B cell (primary cell): ENCODE results near the gene HIBADH. TPM values are rescaled to one million over a fixed set of nuclear protein-coding genes. Genes with fewer than 3 reads are reported as not detected.
"Not testable (repeated sequence)": the region's sequence is repeated elsewhere in the genome, so short reads cannot be mapped to it uniquely, and the experiment has no call there.

ENCODE experiments used
- ATAC-seq: fragments of 200-7000 bp; cut with Tn5 transposase; one replicate; pipeline ENCODE4 v1.10.0; 2021; ENCODE audit warnings: low read depth, mild to moderate bottlenecking, moderate number of reproducible peaks, moderate library complexity
- CTCF ChIA-PET: fragments of 350-600 bp; sonication (Branson Sonifier 250); formaldehyde crosslinking; loops from one replicate; lab custom pipeline; 2021; ENCODE audit warnings: antibody characterized with exemption, inconsistent platforms; lab: Charles Lee
- POLR2A ChIA-PET: fragments of 350-600 bp; sonication (Branson Sonifier 250); formaldehyde crosslinking; loops from one replicate; lab custom pipeline; 2021; ENCODE audit warnings: antibody characterized with exemption; lab: Charles Lee
- DNase-seq: peaks from one replicate; pipeline ENCODE4 v3.0.0; 2013
- H2AFZ ChIP-seq: 2 replicates; pipeline ENCODE4 v1.6.1; 2012; ENCODE audit warnings: mild to moderate bottlenecking, low read depth, low read length; ENCODE audit not compliant: insufficient read depth, poor library complexity, severe bottlenecking
- H3K27ac ChIP-seq, 2 donors: 1 replicate in 1 of 2; 2 replicates in 1 of 2; pipeline ENCODE4 v1.5.1; 2012 to 2013; ENCODE audit warnings: low read length in 2 of 2, mild to moderate bottlenecking in 2 of 2, moderate library complexity in 1 of 2
- H3K27me3 ChIP-seq, 4 experiments: fragments of 200-600 bp in 1 of 4; sonication (generic) in 1 of 4; replicated peaks in 1 of 4; 1 replicate in 2 of 4; 2 replicates in 2 of 4; pipeline versions ENCODE4 v1.6.1 to v1.7.0; 2013 to 2016; ENCODE audit warnings: low read length in 3 of 4, mild to moderate bottlenecking in 2 of 4, mixed read lengths in 1 of 4, moderate library complexity in 1 of 4; ENCODE audit not compliant: insufficient read depth in 4 of 4, control insufficient read depth in 3 of 4; ENCODE audit errors: control extremely low read depth in 1 of 4
- H3K36me3 ChIP-seq, 2 experiments: replicated peaks in 1 of 2; 1 replicate in 1 of 2; 2 replicates in 1 of 2; pipeline versions ENCODE4 v1.6.1 to v1.7.1; 2013; ENCODE audit warnings: low read length in 1 of 2; ENCODE audit not compliant: insufficient read depth in 2 of 2, control insufficient read depth in 1 of 2; ENCODE audit errors: control extremely low read depth in 1 of 2, extremely low read depth in 1 of 2
- H3K4me1 ChIP-seq, 2 donors: fragments of 200-600 bp in 1 of 2; sonication (generic) in 1 of 2; 1 replicate in 1 of 2; 2 replicates in 1 of 2; pipeline versions ENCODE4 v1.5.1 to v1.6.1; 2013 to 2017; ENCODE audit warnings: low read length in 2 of 2; ENCODE audit not compliant: control insufficient read depth in 2 of 2, insufficient read depth in 2 of 2
- H3K4me2 ChIP-seq: replicated peaks from 2 replicates; pipeline ENCODE3; 2012; ENCODE audit warnings: mild to moderate bottlenecking, low read depth, low read length; ENCODE audit not compliant: poor library complexity, severe bottlenecking
- H3K4me3 ChIP-seq, 5 experiments: fragments of 200-600 bp in 1 of 5; sonication (generic) in 1 of 5; 1 replicate in 3 of 5; 2 replicates in 2 of 5; pipeline versions ENCODE4 v1.5.1 to v1.7.0; 2011 to 2016; ENCODE audit warnings: low read length in 4 of 5, mild to moderate bottlenecking in 4 of 5, low read depth in 2 of 5, control low read depth in 1 of 5, moderate library complexity in 1 of 5; ENCODE audit not compliant: insufficient read depth in 1 of 5; ENCODE audit errors: control extremely low read depth in 1 of 5, extremely low read depth in 1 of 5
- H3K79me2 ChIP-seq: fragments of 200-600 bp; sonication (generic); one replicate; pipeline ENCODE4 v1.6.0; 2016; ENCODE audit warnings: low read length; ENCODE audit not compliant: control insufficient read depth, insufficient read depth
- H3K9ac ChIP-seq: fragments of 200-600 bp; sonication (generic); 2 replicates; pipeline ENCODE4 v1.6.1; 2017; ENCODE audit warnings: mild to moderate bottlenecking, low read length, moderate library complexity
- H3K9me3 ChIP-seq, 3 donors: one replicate each; pipeline versions ENCODE4 v1.6.1 to v1.7.1; 2013; ENCODE audit warnings: low read length in 2 of 3; ENCODE audit not compliant: control insufficient read depth in 2 of 3, insufficient read depth in 1 of 3; ENCODE audit errors: control extremely low read depth in 1 of 3
- H4K20me1 ChIP-seq: 2 replicates; pipeline ENCODE4 v1.6.0; 2012; ENCODE audit warnings: mild to moderate bottlenecking, low read length; ENCODE audit not compliant: insufficient read depth, control insufficient read depth, poor library complexity, severe bottlenecking
- H3K27ac Mint-ChIP-seq: one replicate; pipeline ENCODE4 v1.8.0; 2021; ENCODE audit warnings: mixed read lengths
- H3K27me3 Mint-ChIP-seq: one replicate; pipeline ENCODE4 v1.8.0; 2021; ENCODE audit warnings: mixed read lengths
- H3K4me1 Mint-ChIP-seq: one replicate; pipeline ENCODE4 v1.8.0; 2021; ENCODE audit warnings: mixed read lengths
- H3K4me3 Mint-ChIP-seq: one replicate; pipeline ENCODE4 v1.8.0; 2021; ENCODE audit warnings: mixed read lengths
- H3K9me3 Mint-ChIP-seq: one replicate; pipeline ENCODE4 v1.8.0; 2022; ENCODE audit warnings: mixed read lengths; ENCODE audit not compliant: insufficient read depth
- CTCF ChIP-seq: fragments of 200-600 bp; IDR thresholded peaks from one replicate; pipeline ENCODE4 v1.8.0; 2022; ENCODE audit warnings: antibody characterized with exemption, mild to moderate bottlenecking
- EZH2 ChIP-seq: IDR thresholded peaks from 2 replicates; pipeline ENCODE4 v1.6.1; 2012; ENCODE audit warnings: borderline replicate concordance, low read depth, mild to moderate bottlenecking, moderate library complexity, low read length; ENCODE audit not compliant: insufficient read depth, poor library complexity, severe bottlenecking
- WGBS: methylation state at CpG from one replicate; pipeline ENCODE4 v1.1.5; 2013; ENCODE audit warnings: missing lambda C conversion rate; ENCODE audit not compliant: insufficient coverage; 5-methylcytosine and 5-hydroxymethylcytosine counted together
- intact Hi-C: fragments of 100-400 bp; cut with micrococcal nuclease; formaldehyde crosslinking; loops from one replicate; pipeline ENCODE4 v1.10.0; 2022
- polyA plus RNA-seq: library from polyadenylated mRNA; depleted of rRNA; stranded (reverse); fragments of >200 nt; gene quantifications from 2 replicates; pipeline ENCODE4 v1.2.3, GENCODE V29; 2012
- total RNA-seq, 2 donors: library from RNA; stranded (reverse); fragments of 120-200 nt in 1 of 2; gene quantifications; 1 replicate in 1 of 2; 2 replicates in 1 of 2; pipeline versions ENCODE4 v1.2.3 to v1.2.4, GENCODE V29; 2013 to 2022

Gene HIBADH
- total and polyA plus RNA-seq, 2 donors (not counting 1 experiment from before 2014, with no cell fraction given) = 6.9 to 14.1 TPM

DNA sequence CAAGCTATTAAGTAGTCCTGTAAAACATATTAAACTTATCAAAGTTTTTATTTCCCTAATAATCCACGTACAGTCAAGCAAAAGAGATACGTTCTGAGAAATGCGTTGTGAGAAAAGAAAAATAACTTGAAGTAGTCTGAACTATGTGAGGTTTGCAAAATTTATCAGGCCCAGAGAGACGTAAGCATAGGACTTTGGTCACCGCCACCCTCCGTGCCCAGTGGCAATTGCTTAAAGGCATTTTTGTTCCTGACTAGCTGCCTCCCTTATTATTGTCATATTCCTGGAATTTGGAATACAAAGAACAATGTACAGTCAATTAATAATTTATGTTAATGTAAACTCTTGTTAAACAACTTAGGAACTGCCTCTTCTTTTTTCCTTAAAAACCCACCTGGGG lies 22.8 kb downstream of the HIBADH start:
- TF ChIP-seq CTCF = no peak
- no peak for TF ChIP-seq EZH2
- no peaks in the 10 kb centered on the region for H3K27me3 Mint-ChIP-seq
- DNase-seq (no peak), ATAC-seq (no peak)
- H4K20me1 ChIP-seq = no peaks in the 10 kb centered on the region
- H3K36me3 ChIP-seq = no peaks in the 10 kb centered on the region
- no CpG with 5 or more reads among the region's 6 CpGs for WGBS
- no peak overlapping the region for H3K4me2 ChIP-seq
- no peak overlapping the region for H3K4me3 ChIP-seq
- no peaks in the 10 kb centered on the region for H3K79me2 ChIP-seq
- no peak overlapping the region for H3K9ac ChIP-seq
- intact Hi-C loops = no loop called here
- no peak overlapping the region for H3K27ac ChIP-seq
- H2AFZ ChIP-seq = no peak overlapping the region
- H3K4me3 Mint-ChIP-seq = no peak overlapping the region
- H3K4me1 Mint-ChIP-seq = peaks cover 11% of the 10 kb centered on the region
- H3K9me3 ChIP-seq = no peaks in the 10 kb centered on the region
- ChIA-PET POLR2A (no interaction called here), CTCF (no interaction called here)
- no peak overlapping the region for H3K27ac Mint-ChIP-seq
- no peaks in the 10 kb centered on the region for H3K9me3 Mint-ChIP-seq
- no peaks in the 10 kb centered on the region for H3K4me1 ChIP-seq
- no peaks in the 10 kb centered on the region for H3K27me3 ChIP-seq

- H3K79me2 ChIP-seq, CTCF ChIA-PET: not testable (repeated sequence)
Observed at GRCh38 chr7:27639048-27639447, 23.6 kb downstream of the HIBADH start.

More at GRCh38 chr7:27639048-27639447, 23.6 kb downstream of the HIBADH start:
- H3K4me3 ChIP-seq, POLR2A ChIA-PET, intact Hi-C loops, H3K4me3 Mint-ChIP-seq, H3K27me3 Mint-ChIP-seq, H3K4me2 ChIP-seq, ATAC-seq, H4K20me1 ChIP-seq, H3K27me3 ChIP-seq, H3K36me3 ChIP-seq, DNase-seq, H2AFZ ChIP-seq, H3K9ac ChIP-seq, H3K27ac Mint-ChIP-seq, H3K27ac ChIP-seq, H3K9me3 ChIP-seq, H3K9me3 Mint-ChIP-seq, H3K4me1 ChIP-seq: not testable (repeated sequence)
- no CpG with 5 or more reads among the region's 1 CpG for WGBS
- peaks cover 11% of the 10 kb centered on the region for H3K4me1 Mint-ChIP-seq
